GM23248 (cell line): Measurements from ENCODE around the gene SHROOM3. TPM values are rescaled to one million over a fixed set of nuclear protein-coding genes. Genes with fewer than 3 reads are reported as not detected.

ENCODE experiments used
- DNase-seq: peaks from one replicate; pipeline ENCODE4 v3.0.0-alpha.2; 2015
- H2AFZ ChIP-seq: fragments of 200-600 bp; sonication (generic); 2 replicates; pipeline ENCODE4 v1.6.1; 2016; ENCODE audit warnings: antibody characterized with exemption
- H3F3A ChIP-seq: fragments of 200-600 bp; sonication (generic); 2 replicates; pipeline ENCODE4 v1.6.1; 2016; ENCODE audit warnings: mild to moderate bottlenecking, antibody characterized with exemption, mixed run types; ENCODE audit not compliant: insufficient read depth
- H3K27ac ChIP-seq: fragments of 200-600 bp; sonication (generic); 2 replicates; pipeline ENCODE4 v1.5.1; 2016; ENCODE audit warnings: mild to moderate bottlenecking
- H3K27me3 ChIP-seq: fragments of 200-600 bp; sonication (generic); replicated peaks from 2 replicates; pipeline ENCODE4 v1.6.1; 2016; ENCODE audit warnings: mild to moderate bottlenecking; ENCODE audit not compliant: insufficient read depth
- H3K36me3 ChIP-seq: fragments of 200-600 bp; sonication (generic); 2 replicates; pipeline ENCODE4 v1.6.1; 2016; ENCODE audit warnings: low read depth, mild to moderate bottlenecking
- H3K4me1 ChIP-seq: fragments of 200-600 bp; sonication (generic); 2 replicates; pipeline ENCODE4 v1.6.1; 2016; ENCODE audit warnings: mild to moderate bottlenecking; ENCODE audit not compliant: insufficient read depth
- H3K4me2 ChIP-seq: fragments of 200-600 bp; sonication (generic); one replicate; pipeline ENCODE4 v1.6.1; 2016; ENCODE audit warnings: mild to moderate bottlenecking; ENCODE audit not compliant: unreplicated experiment
- H3K4me3 ChIP-seq: fragments of 200-600 bp; sonication (generic); 2 replicates; pipeline ENCODE4 v1.5.1; 2016; ENCODE audit warnings: mild to moderate bottlenecking
- H3K79me2 ChIP-seq: fragments of 200-600 bp; sonication (generic); 2 replicates; pipeline ENCODE4 v1.6.1; 2016; ENCODE audit warnings: mild to moderate bottlenecking; ENCODE audit not compliant: insufficient read depth
- H3K9ac ChIP-seq: fragments of 200-600 bp; sonication (generic); 2 replicates; pipeline ENCODE4 v1.6.1; 2016; ENCODE audit warnings: mild to moderate bottlenecking
- H3K9me2 ChIP-seq: fragments of 200-600 bp; sonication (generic); 2 replicates; pipeline ENCODE4 v1.6.1; 2016; ENCODE audit warnings: mixed run types, mild to moderate bottlenecking, moderate library complexity; ENCODE audit not compliant: insufficient read depth
- H3K9me3 ChIP-seq: fragments of 200-600 bp; sonication (generic); one replicate; pipeline ENCODE4 v1.6.1; 2017; ENCODE audit warnings: low read depth
- H4K20me1 ChIP-seq: fragments of 200-600 bp; sonication (generic); 2 replicates; pipeline ENCODE4 v1.6.0; 2016; ENCODE audit not compliant: insufficient read depth
- EZH2 ChIP-seq: fragments of 200-600 bp; sonication (generic); IDR thresholded peaks from 2 replicates; pipeline ENCODE4 v1.6.1; 2018; ENCODE audit warnings: antibody characterized with exemption, mild to moderate bottlenecking; ENCODE audit not compliant: insufficient read depth, poor library complexity, severe bottlenecking
- EZH2phosphoT487 ChIP-seq: fragments of 200-600 bp; sonication (generic); IDR thresholded peaks from 2 replicates; pipeline ENCODE4 v1.6.1; 2018; ENCODE audit warnings: antibody characterized with exemption, moderate library complexity, mild to moderate bottlenecking, low read depth; ENCODE audit not compliant: insufficient read depth
- WGBS, 2 experiments: methylation state at CpG; one replicate each; pipeline ENCODE4 v1.1.6; 2015 to 2017; ENCODE audit warnings: low lambda C conversion rate in 2 of 2, low coverage in 1 of 2; ENCODE audit errors: missing lambda C conversion rate in 2 of 2; 5-methylcytosine and 5-hydroxymethylcytosine counted together
- in situ Hi-C: fragments of 300-500 bp; cut with MboI; formaldehyde crosslinking; loops from 2 replicates; pipeline ENCODE4 v1.15.0; 2020
- polyA plus RNA-seq: library from polyadenylated mRNA; unstranded; fragments of >200 nt; fragmentation: Nextera tagmentation; extraction: Ambion mirVana; gene quantifications from 2 replicates; pipeline ENCODE4 v1.2.1, GENCODE V29; 2016
- total RNA-seq: library from RNA; depleted of rRNA; stranded (reverse); fragments of >200 nt; shearing (Covaris generic); gene quantifications from 2 replicates; pipeline ENCODE4 v1.2.3, GENCODE V29; 2014

The SHROOM3 gene
- total and polyA plus RNA-seq, 2 experiments from 2014 or later: 9.7 to 44.6 TPM

GRCh38 chr4:76457885-76458284 lies 22.9 kb downstream of the SHROOM3 start:
- WGBS, 2 experiments: 91% methylated on average over 6 to 7 of the region's 7 CpGs
- no peak overlapping the region for H3K27ac ChIP-seq

GRCh38 chr4:76458297-76458696 lies 23.3 kb downstream of the SHROOM3 start:
- TF ChIP-seq EZH2phosphoT487 (no peak), EZH2 (no peak)
- no peak overlapping the region for H2AFZ ChIP-seq
- no peaks in the 10 kb centered on the region for H3K79me2 ChIP-seq
- H3K27ac ChIP-seq: no peak overlapping the region
- no peak for DNase-seq
- H3F3A ChIP-seq: no peaks in the 10 kb centered on the region
- no peaks in the 10 kb centered on the region for H3K9me3 ChIP-seq
- no peak overlapping the region for H3K4me3 ChIP-seq
- no peaks in the 10 kb centered on the region for H3K9me2 ChIP-seq
- WGBS, 2 experiments: 95 to 96% methylated on average over 2 of the region's 2 CpGs
- in situ Hi-C loops: no loop called here
- H3K27me3 ChIP-seq: no peaks in the 10 kb centered on the region
- peaks cover 7% of the 10 kb centered on the region; the same call in 1 of the 2 replicates for H3K4me1 ChIP-seq
- no peaks in the 10 kb centered on the region for H4K20me1 ChIP-seq
- no peak overlapping the region for H3K4me2 ChIP-seq
- H3K9ac ChIP-seq: no peak overlapping the region
- no peaks in the 10 kb centered on the region for H3K36me3 ChIP-seq

More at GRCh38 chr4:76457885-76458284, 22.9 kb downstream of the SHROOM3 start:
- H3K9me3 ChIP-seq: no peaks in the 10 kb centered on the region
- no peaks in the 10 kb centered on the region for H4K20me1 ChIP-seq
- H3F3A ChIP-seq: no peaks in the 10 kb centered on the region
- in situ Hi-C loops: no loop called here
- DNase-seq: no peak
- no peak overlapping the region for H3K4me3 ChIP-seq
- H3K27me3 ChIP-seq: no peaks in the 10 kb centered on the region
- no peak overlapping the region for H3K9ac ChIP-seq
- H3K79me2 ChIP-seq: no peaks in the 10 kb centered on the region
- no peak for TF ChIP-seq EZH2phosphoT487
- no peak for TF ChIP-seq EZH2
- H3K4me2 ChIP-seq: no peak overlapping the region
- no peaks in the 10 kb centered on the region for H3K9me2 ChIP-seq
- H3K4me1 ChIP-seq: peaks cover 7% of the 10 kb centered on the region; the same call in 1 of the 2 replicates
- no peaks in the 10 kb centered on the region for H3K36me3 ChIP-seq
- no peak overlapping the region for H2AFZ ChIP-seq

GRCh38 chr4:76458825-76459224 lies 23.8 kb downstream of the SHROOM3 start:
- Histone ChIP-seq H2AFZ (0 out of 2 replicates have a peak overlapping the region, but pooled peaks have one; percentile 36), H3K36me3 (no peaks in the 10 kb centered on the region), H3K4me2 (no peak overlapping the region), H3K4me3 (no peak overlapping the region), H3K27me3 (no peaks in the 10 kb centered on the region), H3K27ac (no peak overlapping the region), H3F3A (no peaks in the 10 kb centered on the region), H3K9ac (no peak overlapping the region), H3K4me1 (peaks cover 7% of the 10 kb centered on the region; the same call in 1 of the 2 replicates), H3K79me2 (no peaks in the 10 kb centered on the region), H3K9me3 (no peaks in the 10 kb centered on the region), H4K20me1 (no peaks in the 10 kb centered on the region), H3K9me2 (no peaks in the 10 kb centered on the region)
- TF ChIP-seq EZH2 (no peak), EZH2phosphoT487 (no peak)
- in situ Hi-C loops: no loop called here
- no peak for DNase-seq
- 69 to 74% methylated on average over 3 of the region's 3 CpGs for WGBS, 2 experiments

- DNase-seq: peak; percentile 15
- no peak overlapping the region for H3K4me2 ChIP-seq
- peak overlapping the region; percentile 36; the same call in 1 of the 2 replicates for H2AFZ ChIP-seq
Measured at GRCh38 chr4:76459291-76459723, 24.3 kb downstream of the SHROOM3 start.

GRCh38 chr4:76463568-76463967 lies 28.5 kb downstream of the SHROOM3 start:
- Histone ChIP-seq H4K20me1 (no peaks in the 10 kb centered on the region), H3K27ac (no peak overlapping the region), H3K4me1 (peaks cover 7% of the 10 kb centered on the region; the same call in 1 of the 2 replicates), H3K4me2 (no peak overlapping the region), H3K9me3 (no peaks in the 10 kb centered on the region), H3K36me3 (no peaks in the 10 kb centered on the region), H3F3A (no peaks in the 10 kb centered on the region), H2AFZ (no peak overlapping the region), H3K9me2 (no peaks in the 10 kb centered on the region), H3K79me2 (no peaks in the 10 kb centered on the region), H3K4me3 (no peak overlapping the region), H3K27me3 (no peaks in the 10 kb centered on the region), H3K9ac (no peak overlapping the region)
- DNase-seq: no peak
- in situ Hi-C loops: no loop called here
- no peak for TF ChIP-seq EZH2
- TF ChIP-seq EZH2phosphoT487: no peak
- 66 to 73% methylated on average over 2 of the region's 2 CpGs for WGBS, 2 experiments

More at GRCh38 chr4:76459291-76459723, 24.3 kb downstream of the SHROOM3 start:
- H3K9me3 ChIP-seq: no peaks in the 10 kb centered on the region
- H3K9ac ChIP-seq: no peak overlapping the region
- no peaks in the 10 kb centered on the region for H3K27me3 ChIP-seq
- no peak overlapping the region for H3K4me3 ChIP-seq
- 63 to 73% methylated on average over 11 of the region's 11 CpGs for WGBS, 2 experiments
- H3K9me2 ChIP-seq: no peaks in the 10 kb centered on the region
- H3K79me2 ChIP-seq: no peaks in the 10 kb centered on the region
- no peak overlapping the region for H3K27ac ChIP-seq
- TF ChIP-seq EZH2 (no peak), EZH2phosphoT487 (no peak)
- H3F3A ChIP-seq: no peaks in the 10 kb centered on the region
- H3K36me3 ChIP-seq: no peaks in the 10 kb centered on the region
- H4K20me1 ChIP-seq: no peaks in the 10 kb centered on the region
- in situ Hi-C loops: no loop called here
- H3K4me1 ChIP-seq: peaks cover 7% of the 10 kb centered on the region; the same call in 1 of the 2 replicates
